HG03175 (cell line): Measurements from ENCODE around the gene STARD3NL.
A peak's percentile ranks its signal among the peaks of the same experiment; 100 is the strongest.

Source experiments
- ATAC-seq: cut with Tn5 transposase; IDR thresholded peaks from one replicate; pipeline ENCODE4 v1.9.1; 2021; ENCODE audit warnings: mild to moderate bottlenecking, moderate library complexity; ENCODE audit not compliant: unreplicated experiment

Gene STARD3NL

DNA sequence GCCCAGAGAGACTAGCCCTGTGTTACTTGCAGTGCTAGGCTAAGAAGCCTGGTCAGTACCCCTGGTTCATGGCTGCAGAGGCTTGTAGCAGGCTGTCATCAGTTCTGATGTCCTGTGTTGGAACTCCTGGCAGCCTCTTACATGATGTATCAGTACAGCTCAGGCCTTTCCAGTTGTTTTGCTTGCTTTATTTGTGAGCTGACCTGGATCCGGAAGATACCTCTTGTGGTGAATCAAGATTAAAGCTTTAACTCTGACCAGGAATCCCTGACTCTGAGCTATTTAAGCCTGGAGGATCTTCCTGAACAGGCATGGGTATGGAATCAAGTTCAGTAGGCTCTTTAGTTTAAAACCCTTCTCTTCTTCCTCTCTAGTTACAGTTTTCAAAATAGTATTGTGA, 4.4 kb downstream of the STARD3NL start:
- ATAC-seq: no peak

DNA sequence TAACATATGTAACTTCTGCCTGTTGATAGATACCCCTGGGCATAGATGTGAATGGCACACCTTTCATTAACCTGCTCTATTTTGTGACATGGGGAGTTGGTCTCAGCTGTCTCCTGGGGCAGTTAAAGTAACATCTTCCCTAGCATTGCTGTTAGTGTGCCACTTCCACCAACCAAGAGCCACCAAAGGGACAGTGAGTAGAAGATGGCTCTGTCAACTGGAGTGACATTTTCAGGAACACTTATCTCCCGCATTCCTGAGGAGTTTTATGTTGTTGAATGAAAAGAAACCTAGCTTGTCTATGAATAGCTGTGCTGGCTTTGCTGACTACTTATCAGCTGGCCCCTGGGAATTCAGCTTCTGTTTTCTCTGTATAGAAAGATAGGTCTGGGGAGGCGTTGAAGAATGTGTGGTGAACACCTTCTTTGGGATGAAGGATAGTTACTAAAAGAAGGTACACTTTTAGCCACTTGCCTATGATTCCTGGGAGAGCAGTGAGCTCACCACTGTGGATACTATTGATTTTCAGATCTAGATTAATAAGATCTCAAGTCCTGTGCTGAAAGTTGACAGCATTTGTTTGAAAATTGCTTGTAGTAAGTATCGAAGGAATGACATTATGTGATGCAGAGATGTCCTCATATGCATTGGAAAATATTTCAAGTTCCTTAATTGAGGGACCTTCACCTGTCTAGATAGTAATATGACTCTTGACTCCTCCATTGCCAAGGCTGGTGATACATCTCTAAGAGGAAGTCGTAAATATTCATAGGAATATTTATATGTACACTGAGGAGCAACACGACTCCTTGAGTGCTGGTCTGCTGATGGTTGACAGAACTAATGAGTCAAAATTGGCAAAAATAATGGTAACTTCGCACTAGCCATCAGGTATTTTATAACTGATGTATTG, 7.6 kb downstream of the STARD3NL start:
- no peak for ATAC-seq

DNA sequence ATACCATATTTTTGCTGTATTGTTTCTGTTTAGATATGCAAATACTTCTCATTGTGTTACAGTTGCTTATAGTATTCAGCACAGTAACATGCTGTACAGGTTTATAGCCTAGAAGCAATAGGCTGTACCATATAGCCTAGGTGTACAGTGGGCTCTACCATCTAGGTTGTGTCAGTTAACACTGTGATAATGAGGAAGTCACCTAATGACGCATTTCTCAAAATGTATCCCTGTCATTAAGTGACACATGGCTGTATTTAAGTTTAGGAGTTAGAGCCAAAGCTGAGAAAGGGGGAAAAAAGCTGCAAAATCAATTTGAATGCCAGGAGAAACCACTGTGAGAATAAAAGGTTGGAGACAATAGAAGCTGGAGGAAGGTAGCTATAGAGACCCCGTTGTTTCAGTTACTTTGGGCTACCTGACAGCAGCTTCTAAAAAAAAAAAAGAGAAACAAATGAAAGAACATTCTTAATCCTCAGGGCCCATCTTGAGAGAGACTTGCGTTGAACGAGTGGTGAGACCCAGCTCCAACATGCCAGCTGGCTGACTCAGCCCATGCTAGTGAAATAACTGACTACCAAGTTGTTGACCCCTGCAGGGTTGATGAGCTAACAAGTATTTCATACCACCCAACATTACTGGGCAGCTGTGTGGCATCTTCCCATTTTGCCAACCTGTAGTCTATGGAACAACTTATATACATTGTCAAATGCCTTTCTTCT, 8.7 kb downstream of the STARD3NL start:
- ATAC-seq: no peak

- peak; percentile 55 for ATAC-seq
Observed at GRCh38 chr7:38187794-38188440, 9.9 kb downstream of the STARD3NL start.

DNA sequence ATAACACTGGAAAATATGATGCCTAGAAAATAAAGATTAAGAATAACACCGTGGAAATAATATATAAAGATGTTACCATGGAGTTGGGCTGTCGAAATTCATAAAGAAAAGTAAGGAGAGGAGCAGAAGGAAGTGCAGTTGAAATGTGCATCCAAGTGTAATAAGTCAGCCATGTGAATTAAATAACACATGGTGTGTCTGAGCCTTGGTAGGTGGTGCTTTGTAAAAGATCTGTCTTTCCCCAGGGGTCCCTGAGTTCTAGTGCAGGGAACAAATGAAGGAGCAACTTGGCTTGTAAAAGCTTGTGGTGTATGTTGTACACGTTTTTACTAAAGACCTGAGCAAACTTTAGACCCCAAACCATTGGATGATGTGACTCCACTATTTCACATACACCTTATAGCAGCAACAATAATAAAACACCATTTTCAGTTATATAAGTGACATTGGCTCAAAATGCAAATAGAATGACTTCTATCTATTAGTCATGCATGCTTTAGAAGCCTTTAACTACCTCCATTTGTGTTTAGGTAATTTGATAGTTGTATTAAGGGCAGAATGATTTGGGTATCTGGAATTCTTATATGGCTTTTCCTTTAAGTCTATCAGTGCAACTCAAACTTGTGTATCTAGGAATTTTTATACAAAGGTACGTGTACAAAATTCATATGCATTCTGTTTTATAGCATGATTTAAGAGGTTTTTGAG, 11.3 kb downstream of the STARD3NL start:
- no peak for ATAC-seq

GRCh38 chr7:38190011-38190410, 12.0 kb downstream of the STARD3NL start:
- ATAC-seq: no peak

- ATAC-seq: no peak
Observed at GRCh38 chr7:38191791-38192190, 13.7 kb downstream of the STARD3NL start.

GRCh38 chr7:38192327-38192726, 14.3 kb downstream of the STARD3NL start:
- no peak for ATAC-seq

GRCh38 chr7:38195804-38196595, 18.0 kb downstream of the STARD3NL start:
- no peak for ATAC-seq

- no peak for ATAC-seq
Observed at GRCh38 chr7:38198366-38198765, 20.3 kb downstream of the STARD3NL start.

DNA sequence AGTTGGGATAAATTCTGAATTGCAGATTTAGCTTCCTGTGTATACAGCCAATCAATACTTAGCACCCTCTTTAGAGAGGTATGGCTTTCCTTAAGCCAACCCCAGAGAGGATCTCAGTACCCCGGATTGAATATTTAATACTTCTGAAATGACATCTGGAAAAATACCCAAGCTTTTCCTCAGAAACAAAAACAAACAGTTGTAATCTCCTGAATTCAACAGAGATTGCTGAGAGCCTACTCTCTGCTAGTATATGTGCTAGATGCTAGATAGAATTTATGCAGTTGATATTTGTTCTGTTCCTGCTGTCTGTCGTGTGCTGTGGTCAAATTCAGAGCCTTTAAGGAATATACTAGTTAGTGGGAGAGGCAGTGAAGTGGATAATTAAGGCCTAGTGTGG, 21.1 kb downstream of the STARD3NL start:
- no peak for ATAC-seq

DNA sequence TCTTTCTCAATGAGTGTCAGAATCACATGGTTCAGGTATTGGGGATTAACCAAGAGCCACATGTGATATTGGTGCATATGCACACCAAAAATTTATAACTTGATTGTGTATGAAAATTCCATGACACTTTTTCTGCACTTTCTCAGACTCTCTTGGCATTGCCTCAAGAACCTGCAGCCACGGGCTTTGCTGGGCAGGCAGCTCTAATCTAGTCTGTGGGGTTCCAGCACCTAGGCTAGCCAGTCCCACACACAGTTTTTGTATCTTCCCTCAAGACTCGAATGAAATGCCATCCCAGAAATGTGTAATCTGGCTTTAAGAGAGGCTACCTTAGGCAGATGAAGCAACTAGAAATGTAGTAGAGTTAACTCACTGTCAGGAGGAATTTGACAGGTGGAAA, 21.7 kb downstream of the STARD3NL start:
- no peak for ATAC-seq

- no peak for ATAC-seq
Observed at GRCh38 chr7:38206071-38206470, 28.0 kb downstream of the STARD3NL start.

DNA sequence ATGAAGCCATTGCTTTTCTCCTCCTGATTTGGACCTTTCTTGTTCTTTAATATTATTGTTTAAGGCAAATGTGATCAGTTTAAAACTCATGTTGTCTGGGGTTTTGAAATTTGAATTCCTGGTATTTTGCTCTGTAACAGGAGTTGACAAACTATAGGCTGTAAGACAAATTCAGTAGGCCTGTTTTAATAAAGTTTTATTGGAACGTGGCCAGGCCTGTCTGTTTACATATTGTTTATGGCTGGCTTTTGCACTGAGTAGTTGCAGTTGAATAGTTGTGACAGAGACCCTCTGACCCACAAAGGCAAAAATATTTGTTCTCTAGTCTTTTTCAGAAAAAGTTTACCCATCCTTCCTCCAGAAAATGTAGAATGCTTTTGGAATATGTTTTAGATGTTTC, 29.8 kb downstream of the STARD3NL start:
- ATAC-seq: no peak

DNA sequence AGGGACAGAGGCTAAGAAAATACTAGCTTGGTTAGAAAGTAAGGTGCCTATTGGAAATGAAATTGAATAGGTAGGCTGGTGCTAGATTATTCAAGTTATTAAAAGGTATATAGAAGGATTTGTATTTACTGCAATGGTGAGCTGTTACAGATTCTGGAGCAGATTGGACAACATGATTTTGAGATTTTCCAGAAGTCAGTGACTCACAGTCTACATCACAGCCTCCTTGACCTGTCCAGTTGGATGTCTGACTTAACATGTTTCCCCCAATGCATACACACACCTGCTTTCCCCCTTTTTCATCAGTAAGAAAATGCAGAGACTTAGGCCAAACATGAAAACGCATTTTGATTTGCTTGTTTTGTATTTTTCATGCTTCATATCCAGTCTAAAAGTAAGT, 33.4 kb downstream of the STARD3NL start:
- no peak for ATAC-seq

- no peak for ATAC-seq
Observed at GRCh38 chr7:38211940-38212339, 33.9 kb downstream of the STARD3NL start.

DNA sequence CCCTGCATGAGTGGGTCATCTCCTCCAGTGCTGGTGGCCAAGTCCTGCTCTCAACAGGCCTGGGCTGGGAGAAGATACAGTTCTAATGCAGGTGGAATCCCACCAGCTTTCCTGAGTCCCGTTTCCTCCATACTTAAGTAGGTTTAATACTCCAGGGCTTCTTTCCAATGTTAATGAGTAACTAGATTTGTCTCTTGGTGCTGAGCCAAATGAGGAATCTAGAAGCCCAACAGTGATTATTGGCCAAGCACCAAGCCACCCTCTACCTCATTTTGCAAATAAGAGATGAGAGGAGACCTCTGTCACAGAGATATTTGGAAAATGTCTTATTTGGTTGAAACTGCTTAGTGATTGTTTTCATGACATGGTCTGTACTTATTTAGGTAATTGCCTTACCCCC, 37.1 kb downstream of the STARD3NL start:
- ATAC-seq: no peak

DNA sequence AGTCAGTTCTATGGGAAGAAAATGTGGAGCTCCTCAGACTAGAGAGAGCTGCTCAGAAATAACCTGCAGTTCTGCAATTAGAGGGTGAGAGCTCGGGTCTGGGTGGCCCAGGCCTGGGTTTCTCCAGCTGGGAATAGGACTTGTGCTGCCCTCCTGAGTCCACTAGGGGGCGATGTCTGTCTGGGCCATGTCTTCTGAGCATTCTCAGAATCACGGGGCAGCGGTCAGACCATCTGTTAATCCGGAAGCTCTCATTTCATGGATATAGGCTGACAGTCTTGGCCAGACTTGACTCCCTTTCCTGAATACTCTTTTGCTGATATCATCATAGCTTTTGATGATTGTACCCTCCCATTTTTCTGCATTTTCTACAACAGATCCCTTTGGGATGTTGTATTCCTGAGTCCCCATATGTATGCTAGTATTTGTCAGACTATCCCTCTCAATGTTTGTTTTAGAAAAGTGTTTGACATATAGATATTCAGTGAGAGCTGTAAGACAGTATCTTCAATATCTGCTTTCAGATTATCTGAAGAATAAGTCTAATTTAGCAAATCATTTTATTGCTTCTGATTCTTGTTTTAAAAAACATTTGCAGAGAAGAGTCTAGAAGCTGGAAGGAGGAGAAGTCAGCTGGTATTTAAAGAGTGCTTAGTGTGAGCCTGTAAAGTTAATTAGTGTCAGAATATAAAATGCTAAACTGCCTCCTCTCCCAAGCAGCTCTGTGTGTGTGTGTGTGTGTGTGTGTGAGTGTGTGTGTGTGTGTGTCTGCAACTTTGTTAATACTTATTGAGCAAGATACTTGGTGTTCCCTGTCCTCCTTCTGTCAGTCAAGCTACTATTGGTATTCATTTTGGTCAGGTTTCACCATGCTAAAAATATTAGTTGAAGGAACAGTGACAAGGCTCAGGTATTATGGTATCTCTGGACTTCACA, 38.0 kb downstream of the STARD3NL start:
- peak; percentile 92 for ATAC-seq

DNA sequence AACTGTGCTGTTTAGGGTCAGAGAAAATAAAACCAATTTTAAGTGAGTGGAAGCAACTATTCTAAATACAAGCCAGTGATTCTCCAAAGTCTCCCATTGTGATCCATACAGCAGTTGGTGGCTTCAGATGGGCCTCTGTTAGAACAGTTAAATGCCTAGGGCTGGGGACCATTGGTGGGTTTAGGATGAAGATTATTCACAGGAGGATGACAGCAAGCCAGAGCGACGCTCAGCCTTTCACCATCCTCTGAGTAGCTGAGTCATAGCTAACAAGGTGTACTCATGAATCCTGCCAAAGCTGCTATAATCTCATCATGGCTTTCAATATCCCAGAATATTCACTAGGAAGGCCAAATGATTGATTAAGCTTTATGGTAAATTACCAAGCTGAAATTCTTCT, 39.6 kb downstream of the STARD3NL start:
- ATAC-seq: no peak
